AML-193 (cell line): ENCODE measurements around the gene DPM3.

Source experiments
- DNase-seq, 2 experiments: peaks; one replicate each; lab custom pipeline; 2025; lab: John Stamatoyannopoulos, UW

The DPM3 gene

DNA sequence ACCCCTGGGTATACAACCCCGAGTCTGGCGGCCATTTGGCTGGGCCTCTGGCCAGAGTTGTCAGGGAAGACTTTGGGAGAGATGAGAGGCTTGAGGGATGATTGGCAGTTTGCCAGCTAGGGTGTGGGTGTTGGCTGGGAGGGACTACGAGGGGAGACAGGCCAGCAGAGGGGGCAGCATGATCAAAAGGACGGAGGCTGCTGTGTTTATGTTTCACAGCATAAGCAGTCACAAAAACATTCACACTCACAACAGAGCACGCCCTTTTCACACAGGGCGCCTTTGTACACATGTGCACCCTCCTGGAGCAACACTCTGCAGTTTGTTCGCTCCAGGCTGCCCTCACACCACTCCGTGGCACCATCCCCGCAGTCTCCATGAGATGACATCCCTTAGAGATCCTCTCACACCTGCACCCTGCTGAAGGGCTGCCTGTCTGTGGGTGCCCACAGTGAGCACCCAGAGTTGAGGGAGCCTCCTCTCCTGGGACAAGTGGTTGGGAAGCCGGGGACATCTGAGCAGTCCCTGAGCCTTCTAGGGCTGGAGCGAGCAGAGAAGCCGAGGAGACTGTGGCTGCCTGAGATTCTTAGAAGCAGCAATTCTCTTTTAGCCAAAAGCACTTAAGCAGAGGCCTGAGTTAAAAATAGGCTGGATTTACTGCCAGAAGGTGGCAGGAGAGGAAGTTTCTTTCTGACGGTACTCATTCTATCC, 46.3 kb downstream of the DPM3 start:
- peak; percentile 49 to 57 for DNase-seq

DNA sequence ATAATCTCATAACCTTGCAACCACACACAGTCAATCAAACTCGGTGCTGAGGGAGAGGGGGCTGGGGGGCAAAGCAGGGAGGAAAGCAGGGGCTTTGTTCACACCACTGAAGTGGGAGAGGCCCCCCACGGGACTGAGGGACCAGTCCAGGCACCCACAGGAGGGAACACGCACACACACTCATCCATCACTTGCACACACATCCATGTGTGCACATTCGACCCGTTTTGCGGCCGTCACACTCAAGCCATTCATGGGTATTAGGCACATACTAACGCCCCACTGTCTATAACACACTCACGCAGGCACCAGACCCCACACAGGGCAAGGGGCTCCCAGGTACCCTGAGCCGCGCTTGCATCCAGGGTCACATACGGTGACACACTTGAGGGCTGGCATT, 47.7 kb downstream of the DPM3 start:
- DNase-seq = no peak

DNA sequence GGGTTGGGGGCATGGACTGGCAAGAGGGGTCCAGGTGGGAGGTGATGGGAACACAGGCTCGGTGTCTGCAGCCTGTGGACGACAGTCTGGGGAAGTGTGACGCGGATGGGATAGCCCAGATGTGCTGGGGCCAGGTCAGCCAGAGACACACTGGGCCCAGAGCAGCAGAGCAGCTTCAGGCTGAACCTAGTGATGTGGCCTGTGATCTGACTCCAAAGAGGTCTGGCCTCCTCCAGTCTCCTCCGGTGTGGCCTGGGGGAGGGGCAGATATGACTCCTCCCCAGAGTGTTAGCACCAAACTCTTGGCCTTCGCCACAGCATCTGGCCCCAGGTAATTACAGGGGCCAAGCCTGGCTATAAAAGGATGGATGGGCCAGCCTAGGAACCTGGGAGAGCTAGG, 48.2 kb downstream of the DPM3 start:
- no peak for DNase-seq

DNA sequence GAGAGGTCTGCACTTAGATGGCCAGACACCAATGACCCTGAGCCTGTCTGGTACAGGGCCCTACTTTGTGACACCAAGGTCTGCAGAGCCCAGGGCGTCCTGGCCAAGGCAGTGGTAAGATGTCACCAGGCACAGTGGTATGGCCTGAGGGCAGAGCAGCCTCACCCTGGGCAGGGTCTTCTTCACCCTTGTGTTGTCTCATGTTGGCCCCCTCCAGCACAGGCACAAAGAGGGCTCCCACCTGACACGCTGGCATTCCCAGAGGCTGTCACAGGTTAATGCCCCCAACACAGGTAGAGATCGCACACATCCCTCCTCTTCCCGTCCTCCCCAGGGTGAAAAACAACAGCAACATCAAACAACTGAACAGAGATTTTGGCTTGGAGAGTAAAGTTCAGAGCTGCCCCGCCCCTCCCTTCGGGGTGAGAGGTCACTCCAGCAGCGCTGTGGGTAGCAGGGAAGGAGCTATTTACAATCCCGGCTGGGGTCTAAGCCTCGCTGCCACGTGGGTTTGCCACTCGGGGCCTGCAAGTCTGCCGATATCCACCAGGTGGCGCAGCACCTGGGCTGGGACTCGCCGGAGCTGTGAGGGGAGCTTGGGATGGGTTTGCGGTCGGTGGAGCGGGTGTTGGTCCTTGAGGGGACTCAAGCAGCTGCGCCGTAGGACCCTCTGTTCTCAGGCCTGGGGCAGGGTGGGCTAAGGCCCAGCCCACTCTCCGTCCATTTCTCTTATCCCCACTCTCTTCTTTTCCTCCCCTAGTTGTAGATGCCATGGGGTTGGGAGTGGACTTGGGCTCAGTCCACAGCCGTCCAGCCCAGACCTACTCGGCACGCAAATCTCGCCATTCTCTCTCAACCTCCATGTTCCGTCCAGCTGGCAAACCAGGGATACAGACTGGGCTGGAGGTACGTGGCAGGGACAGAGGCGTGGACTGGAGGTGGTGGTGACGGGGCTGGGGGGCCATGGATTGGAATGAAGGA, 49.0 kb downstream of the DPM3 start:
- peak; percentile 46 to 56 for DNase-seq
